IPS-11a (cell line): ENCODE data around the gene DENND1A.

Experiments
- H3K4me3 ChIP-seq: one replicate; pipeline ENCODE4 v1.5.1; 2013; ENCODE audit warnings: low read depth, low read length, control low read depth

Gene DENND1A

GRCh38 chr9:123382653-123383511 lies 547.0 kb downstream of the DENND1A start:
- H3K4me3 ChIP-seq = no peak overlapping the region

GRCh38 chr9:123380852-123381705 lies 548.8 kb downstream of the DENND1A start:
- H3K4me3 ChIP-seq = no peak overlapping the region

GRCh38 chr9:123378956-123379660 lies 550.8 kb downstream of the DENND1A start:
- H3K4me3 ChIP-seq = no peak overlapping the region

GRCh38 chr9:123378025-123378424 lies 551.9 kb downstream of the DENND1A start:
- H3K4me3 ChIP-seq = no peak overlapping the region

GRCh38 chr9:123377211-123377971 lies 552.5 kb downstream of the DENND1A start:
- H3K4me3 ChIP-seq = no peak overlapping the region

- no peak overlapping the region for H3K4me3 ChIP-seq
Observed at GRCh38 chr9:123376218-123377071, 553.5 kb downstream of the DENND1A start.

GRCh38 chr9:123375469-123376132 lies 554.3 kb downstream of the DENND1A start:
- no peak overlapping the region for H3K4me3 ChIP-seq

GRCh38 chr9:123373946-123374345 lies 556.0 kb downstream of the DENND1A start:
- H3K4me3 ChIP-seq = no peak overlapping the region

GRCh38 chr9:123373447-123373923 lies 556.4 kb downstream of the DENND1A start:
- H3K4me3 ChIP-seq = no peak overlapping the region

- no peak overlapping the region for H3K4me3 ChIP-seq
Observed at GRCh38 chr9:123372766-123373446, 557.0 kb downstream of the DENND1A start.

GRCh38 chr9:123371805-123372590 lies 557.9 kb downstream of the DENND1A start:
- no peak overlapping the region for H3K4me3 ChIP-seq

GRCh38 chr9:123371228-123371584 lies 558.7 kb downstream of the DENND1A start:
- no peak overlapping the region for H3K4me3 ChIP-seq

GRCh38 chr9:123370526-123371227 lies 559.2 kb downstream of the DENND1A start:
- no peak overlapping the region for H3K4me3 ChIP-seq

- no peak overlapping the region for H3K4me3 ChIP-seq
Observed at GRCh38 chr9:123370108-123370507, 559.8 kb downstream of the DENND1A start.

- no peak overlapping the region for H3K4me3 ChIP-seq
Observed at GRCh38 chr9:123369296-123369695, 560.6 kb downstream of the DENND1A start.

- no peak overlapping the region for H3K4me3 ChIP-seq
Observed at GRCh38 chr9:123368536-123369153, 561.3 kb downstream of the DENND1A start.

GRCh38 chr9:123368023-123368422 lies 561.9 kb downstream of the DENND1A start:
- H3K4me3 ChIP-seq = no peak overlapping the region
